GM19468 (cell line): ENCODE data around the gene ZIC5.
"Not testable (repeated sequence)": the region's sequence is repeated elsewhere in the genome, so short reads cannot be mapped to it uniquely, and the experiment has no call there.

Experiments used
- ATAC-seq: cut with Tn5 transposase; IDR thresholded peaks from one replicate; pipeline ENCODE4 v1.9.1; 2021; ENCODE audit warnings: mild to moderate bottlenecking, moderate library complexity, moderate number of reproducible peaks; ENCODE audit not compliant: unreplicated experiment; ENCODE audit errors: extremely low read depth

The ZIC5 gene

GRCh38 chr13:99945515-99945914 is 26.1 kb downstream of the ZIC5 start:
- not testable (repeated sequence) for ATAC-seq

GRCh38 chr13:99944606-99945005 is 27.0 kb downstream of the ZIC5 start:
- no peak for ATAC-seq

GRCh38 chr13:99944102-99944501 is 27.5 kb downstream of the ZIC5 start:
- no peak for ATAC-seq

- ATAC-seq: no peak
Observed at GRCh38 chr13:99941911-99942310, 29.7 kb downstream of the ZIC5 start.

GRCh38 chr13:99941086-99941485 is 30.5 kb downstream of the ZIC5 start:
- ATAC-seq: no peak

- no peak for ATAC-seq
Observed at GRCh38 chr13:99938635-99939034, 32.9 kb downstream of the ZIC5 start.

GRCh38 chr13:99935772-99936171 is 35.8 kb downstream of the ZIC5 start:
- no peak for ATAC-seq

- ATAC-seq: no peak
Observed at GRCh38 chr13:99932912-99933311, 38.7 kb downstream of the ZIC5 start.

GRCh38 chr13:99930925-99931324 is 40.6 kb downstream of the ZIC5 start:
- no peak for ATAC-seq

GRCh38 chr13:99929866-99930265 is 41.7 kb downstream of the ZIC5 start:
- no peak for ATAC-seq

GRCh38 chr13:99926014-99926731 is 45.4 kb downstream of the ZIC5 start:
- ATAC-seq: no peak

GRCh38 chr13:99923877-99924582 is 47.5 kb downstream of the ZIC5 start:
- ATAC-seq: no peak

GRCh38 chr13:99922631-99923404 is 48.7 kb downstream of the ZIC5 start:
- no peak for ATAC-seq

GRCh38 chr13:99919132-99919531 is 52.4 kb downstream of the ZIC5 start:
- ATAC-seq: no peak

- peak; percentile 63 for ATAC-seq
Observed at GRCh38 chr13:99916366-99917103, 55.0 kb downstream of the ZIC5 start.

- no peak for ATAC-seq
Observed at GRCh38 chr13:99913167-99913566, 58.4 kb downstream of the ZIC5 start.
